Stimulated activated CD4-positive, alpha-beta T cell treated with anti-CD3 and anti-CD28 coated beads, TNF-alpha, amount 100 ng/mL, for 4 hours (primary cell): ENCODE data around the gene CKB.
A peak's percentile ranks its signal among the peaks of the same experiment; 100 is the strongest.

Experiments
- DNase-seq, 3 experiments: peaks; one replicate each; pipeline ENCODE4 v3.0.0-alpha.2; 2020; ENCODE audit warnings: low read depth in 3 of 3

The CKB gene

GRCh38 chr14:103522649-103523574 lies at the start of gene CKB:
Gene CKB, minus strand, starts transcription at chr14:103522830. Its CDS starts 337 bp downstream, at chr14:103522493.
- DNase-seq: no peak

GRCh38 chr14:103569408-103569807 lies 46.8 kb upstream of the CKB start:
- no peak for DNase-seq

DNA sequence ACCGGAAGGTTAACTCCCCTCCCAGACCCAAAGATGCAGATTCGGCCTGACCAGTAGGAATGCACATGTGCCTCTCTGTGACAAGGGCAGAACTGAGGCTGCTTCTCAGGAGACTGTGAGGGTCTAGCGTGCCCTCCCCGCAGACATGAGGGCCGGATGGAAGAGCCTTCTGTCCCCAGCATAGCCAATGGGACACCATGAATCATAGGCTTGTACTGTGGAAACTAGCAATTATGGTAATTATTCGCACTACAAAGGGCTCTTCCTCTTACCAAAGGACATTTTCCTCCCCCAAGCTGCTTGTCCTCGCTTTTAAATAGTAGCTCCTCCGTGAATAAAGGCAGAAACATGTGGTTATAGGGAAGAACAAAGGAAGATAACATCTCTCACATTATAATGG lies 46.3 kb upstream of the CKB start:
- DNase-seq: no peak

GRCh38 chr14:103563844-103564505 lies 41.3 kb upstream of the CKB start:
- DNase-seq: no peak

DNA sequence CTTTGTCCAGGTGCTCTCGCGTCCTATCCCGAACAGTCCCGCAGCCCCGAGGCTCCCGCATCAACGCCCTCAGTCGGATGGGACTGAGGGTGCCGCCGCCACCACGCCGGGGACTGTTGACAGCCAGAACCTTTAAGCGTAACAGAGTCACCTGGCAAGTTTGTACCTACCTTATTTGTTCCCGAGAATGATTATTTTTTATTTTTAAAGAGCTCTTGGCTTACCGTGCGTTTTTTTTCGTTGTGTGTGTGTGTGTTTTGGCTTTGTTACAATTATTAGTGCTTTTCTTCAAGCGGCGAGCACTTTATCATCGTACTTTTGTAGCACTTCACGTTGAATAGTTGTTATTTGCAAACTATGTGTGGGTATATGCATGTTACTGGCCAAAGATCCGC lies 40.6 kb upstream of the CKB start:
- no peak for DNase-seq

- peak; percentile 73 to 82 (median 77) for DNase-seq
Measured at GRCh38 chr14:103562429-103563225, 40.0 kb upstream of the CKB start, which contains the start of the genes BAG5 and COA8. Gene BAG5, minus strand, starts transcription at chr14:103562657. Its CDS starts 1,493 bp downstream, at chr14:103561164. Gene COA8, plus strand, starts transcription at chr14:103562960. Its CDS starts 42 bp downstream, at chr14:103563002.

DNA sequence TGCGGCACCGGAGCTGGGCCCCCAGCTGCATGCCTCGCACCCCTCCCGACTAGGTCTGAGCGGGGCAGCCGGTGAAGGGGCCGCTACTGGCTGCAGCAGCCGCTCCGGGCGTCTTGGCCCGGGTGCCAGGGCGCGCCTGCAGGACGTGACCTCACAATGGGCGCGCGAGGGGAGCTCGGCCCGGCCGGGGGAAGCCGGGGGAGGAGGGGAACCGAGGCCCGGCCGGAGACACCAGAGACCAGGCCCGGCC lies 39.5 kb upstream of the CKB start:
- DNase-seq: no peak

- no peak for DNase-seq
Measured at GRCh38 chr14:103561381-103562178, 39.0 kb upstream of the CKB start.

DNA sequence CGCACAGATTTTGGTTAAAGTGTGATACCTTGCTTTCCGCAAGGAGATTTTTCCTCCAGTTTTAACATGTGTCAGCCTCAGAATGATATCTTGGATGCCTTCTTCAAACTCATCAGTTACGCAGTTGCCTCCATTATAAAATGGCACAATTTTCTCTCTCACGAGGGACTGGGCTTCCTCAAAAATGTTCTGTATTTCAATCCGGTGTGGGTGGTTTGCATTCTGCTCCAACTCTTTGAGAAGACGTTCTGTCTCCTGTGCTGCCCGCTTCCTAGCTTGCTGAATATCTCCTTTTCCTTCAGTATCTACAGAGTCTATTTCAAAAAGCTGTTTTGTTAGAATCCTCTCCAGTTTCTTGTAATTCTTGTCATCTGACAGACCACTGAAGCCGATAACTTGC lies 38.1 kb upstream of the CKB start:
- DNase-seq: no peak

- no peak for DNase-seq
Measured at GRCh38 chr14:103559766-103560165, 37.1 kb upstream of the CKB start.

GRCh38 chr14:103558071-103558882 lies 35.6 kb upstream of the CKB start:
- DNase-seq: no peak

DNA sequence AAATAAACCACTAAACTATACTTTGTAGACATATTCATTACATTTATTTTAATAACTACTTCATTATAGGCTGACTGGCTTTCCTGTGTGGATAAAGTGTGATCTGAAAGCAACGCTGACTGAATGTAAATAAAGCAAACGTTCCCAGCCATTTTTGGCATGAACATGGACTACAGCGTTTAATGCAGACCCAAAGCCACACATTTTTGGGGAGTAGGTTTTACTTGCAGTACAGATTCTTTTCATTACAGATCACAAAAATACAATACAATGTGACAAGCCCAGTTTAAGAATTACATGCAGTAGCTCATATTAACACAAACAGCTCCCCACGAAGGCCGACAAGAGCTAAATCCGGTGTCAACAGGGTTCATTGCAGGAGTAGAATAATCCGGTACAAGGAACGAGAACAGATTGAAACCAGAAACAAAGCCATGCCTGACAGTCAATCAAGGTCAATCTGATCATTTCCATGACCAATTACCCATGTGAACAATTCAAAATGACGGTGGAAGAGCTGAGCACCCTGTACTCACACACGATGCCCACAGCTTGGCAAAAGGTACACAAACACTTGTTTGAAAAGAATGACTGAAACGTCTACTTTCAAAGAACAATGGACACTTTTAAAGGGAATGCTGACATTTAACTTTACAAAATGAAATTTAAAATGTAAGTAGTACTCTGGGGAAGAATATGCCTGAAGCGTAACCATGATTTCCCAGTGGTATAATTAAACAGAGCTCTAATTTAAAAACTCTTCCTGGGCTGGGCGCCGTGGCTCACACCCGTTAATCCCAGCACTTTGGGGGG lies 34.5 kb upstream of the CKB start:
- DNase-seq: no peak

- no peak for DNase-seq
Measured at GRCh38 chr14:103555559-103556337, 33.1 kb upstream of the CKB start.

DNA sequence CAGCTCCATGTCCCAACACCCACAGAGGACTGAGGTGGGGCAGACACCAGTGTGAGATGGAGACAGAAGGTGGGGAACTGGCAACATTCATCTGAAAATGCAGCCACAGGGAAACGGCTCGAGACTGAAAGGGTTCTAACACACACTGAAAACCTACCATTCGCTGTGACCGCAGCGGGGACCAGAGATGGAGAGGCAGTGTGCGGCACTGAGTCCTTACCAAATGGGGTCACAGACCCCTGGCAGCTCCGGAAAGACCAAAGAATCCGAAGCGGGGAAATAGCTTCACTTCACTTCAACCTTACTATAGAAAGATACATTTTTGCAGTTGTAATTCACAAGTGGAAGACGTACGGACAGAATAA lies 30.2 kb upstream of the CKB start:
- DNase-seq: no peak

DNA sequence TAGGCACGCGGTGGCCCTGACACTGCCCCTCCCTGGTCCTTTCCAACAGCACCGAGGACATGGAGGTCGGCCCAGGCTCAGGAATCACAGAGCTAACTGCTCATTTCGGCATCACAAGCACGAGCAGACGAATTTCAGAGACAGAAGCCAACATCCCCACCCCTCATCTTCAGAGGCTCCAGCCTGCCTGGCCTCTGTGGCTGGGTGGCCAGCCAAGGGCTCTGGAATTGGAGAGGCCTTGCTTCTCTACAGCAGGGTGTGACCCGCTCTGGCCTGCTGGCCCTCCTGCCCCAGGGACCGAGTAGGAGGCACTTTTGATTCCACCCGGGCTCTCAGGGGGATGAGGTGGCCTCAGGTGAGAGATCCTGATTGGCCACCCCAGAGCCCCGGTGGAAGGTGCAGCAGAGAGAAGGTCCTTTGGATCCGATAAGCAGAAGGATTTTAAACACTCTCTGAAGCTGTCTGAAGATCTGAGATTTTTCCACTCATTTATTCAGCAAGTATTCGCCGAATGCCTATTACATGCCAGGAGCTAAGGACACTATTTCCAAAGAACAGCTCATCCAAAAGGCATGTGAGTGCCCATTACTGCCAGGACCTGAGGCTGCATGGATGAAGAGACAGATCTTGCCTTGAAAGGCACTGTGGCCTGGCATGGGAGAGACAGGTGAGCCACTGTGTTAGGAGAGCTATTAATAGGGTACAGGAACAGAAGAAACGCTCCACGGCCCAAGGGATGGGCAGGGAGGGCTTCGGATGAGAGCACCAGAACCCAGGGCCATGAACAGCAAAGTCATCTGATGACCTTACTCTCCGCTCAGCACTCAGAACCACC lies 29.6 kb upstream of the CKB start:
- DNase-seq: no peak

GRCh38 chr14:103551338-103551762 lies 28.7 kb upstream of the CKB start:
- no peak for DNase-seq

- DNase-seq: no peak
Measured at GRCh38 chr14:103550451-103551337, 28.1 kb upstream of the CKB start.
